Lung (tissue), 12 donors: Measurements from ENCODE around the gene MORC1. TPM values are rescaled to one million over a fixed set of nuclear protein-coding genes. Genes with fewer than 3 reads are reported as not detected.

ENCODE experiments used
- ATAC-seq: fragments of 200-7000 bp; cut with Tn5 transposase; one replicate; pipeline ENCODE4 v1.9.1; 2020; ENCODE audit warnings: moderate number of reproducible peaks; ENCODE audit not compliant: insufficient read depth, low FRiP score
- DNase-seq, 3 donors: peaks; one replicate each; pipeline ENCODE4 v3.0.0-alpha.2; 2013 to 2017
- H3K27ac ChIP-seq, 2 donors: one replicate each; pipeline ENCODE4 v1.5.1; 2013; ENCODE audit warnings: mild to moderate bottlenecking in 2 of 2, moderate library complexity in 2 of 2, control low read depth in 1 of 2, inconsistent platforms in 1 of 2, low read depth in 1 of 2, low read length in 1 of 2
- H3K27me3 ChIP-seq, 3 donors: one replicate each; pipeline ENCODE4 v1.5.1; 2013; ENCODE audit warnings: low read length in 2 of 3; ENCODE audit not compliant: control insufficient read depth in 3 of 3, insufficient read depth in 3 of 3
- H3K36me3 ChIP-seq, 4 donors: one replicate each; pipeline ENCODE4 v1.5.1; 2013; ENCODE audit warnings: low read length in 4 of 4, mild to moderate bottlenecking in 1 of 4, moderate library complexity in 1 of 4; ENCODE audit not compliant: control insufficient read depth in 4 of 4, insufficient read depth in 4 of 4
- H3K4me1 ChIP-seq, 5 donors: one replicate each; pipeline ENCODE4 v1.5.1; 2013; ENCODE audit warnings: low read length in 5 of 5, mild to moderate bottlenecking in 2 of 5, moderate library complexity in 1 of 5; ENCODE audit not compliant: control insufficient read depth in 5 of 5, insufficient read depth in 5 of 5
- H3K4me3 ChIP-seq: one replicate; pipeline ENCODE4 v1.5.1; 2013; ENCODE audit warnings: mild to moderate bottlenecking, control low read depth, moderate library complexity
- H3K9ac ChIP-seq, 2 donors: one replicate each; pipeline ENCODE4 v1.5.1; 2013; ENCODE audit warnings: low read length in 2 of 2, control low read depth in 1 of 2; ENCODE audit not compliant: insufficient read depth in 1 of 2
- H3K9me3 ChIP-seq, 4 donors: one replicate each; pipeline ENCODE4 v1.5.1; 2013; ENCODE audit warnings: low read length in 3 of 4, mild to moderate bottlenecking in 1 of 4, moderate library complexity in 1 of 4; ENCODE audit not compliant: control insufficient read depth in 4 of 4, insufficient read depth in 3 of 4
- CTCF ChIP-seq: IDR thresholded peaks from 2 replicates; pipeline ENCODE4 v1.5.1; 2012; ENCODE audit warnings: mild to moderate bottlenecking; ENCODE audit errors: control extremely low read depth, extremely low read depth
- WGBS, 2 donors: extraction: QIAGEN DNeasy Blood & Tissue Kit; methylation state at CpG; one replicate each; pipeline ENCODE4 v1.1.7; 2013; 5-methylcytosine and 5-hydroxymethylcytosine counted together
- polyA plus RNA-seq, 2 donors: library from polyadenylated mRNA; stranded (reverse); fragments of 200-250 nt; gene quantifications; one replicate each; pipeline ENCODE4 v1.2.1, GENCODE V29; 2013
- total RNA-seq, 2 donors: library from RNA; depleted of rRNA in 1 of 2; stranded (reverse); fragments of >200 nt in 1 of 2; gene quantifications; one replicate each; pipeline ENCODE4 v1.2.1, GENCODE V29; 2014 to 2021
- donor health status: control.
- donor health status: control.
- donor health status: Bipolar disorder and iron deficiency.
- donor health status: healthy.
- donor health status: DM: yes; HTN: yes; CAD: no.

The MORC1 gene
- total and polyA plus RNA-seq, 4 donors, result not detected

GRCh38 chr3:108946292-108947285 is 171.3 kb downstream of the MORC1 start:
- H3K27me3 ChIP-seq, result no peaks in the 10 kb centered on the region
- TF ChIP-seq CTCF, result no peak
- no peak overlapping the region for H3K4me3 ChIP-seq
- 84 to 89% methylated on average over 11 of the region's 11 CpGs for WGBS, 2 donors
- DNase-seq (no peak), ATAC-seq (no peak)
- no peaks in the 10 kb centered on the region for H3K4me1 ChIP-seq
- no peaks in the 10 kb centered on the region for H3K9me3 ChIP-seq
- H3K9ac ChIP-seq, result no peak overlapping the region
- no peaks in the 10 kb centered on the region for H3K36me3 ChIP-seq
- H3K27ac ChIP-seq, result no peak overlapping the region

- WGBS, 2 donors, result 39 to 63% methylated on average over 5 of the region's 5 CpGs
- ATAC-seq, result no peak
These were observed 177.2 kb downstream of the MORC1 start for GRCh38 chr3:108940568-108941263.

GRCh38 chr3:108940166-108940565 is 177.8 kb downstream of the MORC1 start:
- TF ChIP-seq CTCF, result no peak
- H3K4me3 ChIP-seq, result no peak overlapping the region

More at GRCh38 chr3:108940568-108941263, 177.2 kb downstream of the MORC1 start:
- Histone ChIP-seq H3K27me3 (no peaks in the 10 kb centered on the region), H3K9ac (no peak overlapping the region), H3K27ac (no peak overlapping the region), H3K9me3 (no peaks in the 10 kb centered on the region), H3K4me3 (no peak overlapping the region), H3K4me1 (no peaks in the 10 kb centered on the region), H3K36me3 (no peaks in the 10 kb centered on the region)
- no peak for TF ChIP-seq CTCF
- DNase-seq, result peak in 1 of 3 donors; percentile 15

More at GRCh38 chr3:108940166-108940565, 177.8 kb downstream of the MORC1 start:
- ATAC-seq (peak; percentile 25), DNase-seq (no peak)
- Histone ChIP-seq H3K27me3 (no peaks in the 10 kb centered on the region), H3K9me3 (no peaks in the 10 kb centered on the region), H3K4me1 (no peaks in the 10 kb centered on the region), H3K9ac (no peak overlapping the region), H3K27ac (no peak overlapping the region), H3K36me3 (no peaks in the 10 kb centered on the region)
- 55 to 74% methylated on average over 4 of the region's 4 CpGs for WGBS, 2 donors
